Vein endothelial cell (primary cell): ENCODE data around the gene ZNF771. TPM values are rescaled to one million over a fixed set of nuclear protein-coding genes. Genes with fewer than 3 reads are reported as not detected.

Experiments
- small RNA-seq: library from RNA; depleted of rRNA; stranded (forward); fragments of <200 nt; gene quantifications from one replicate; pipeline ENCODE3, GENCODE V24; 2012
- total RNA-seq: library from RNA; depleted of rRNA; stranded (reverse); fragments of >200 nt; gene quantifications from 2 replicates; pipeline ENCODE4 v1.2.3, GENCODE V29; 2012

Gene ZNF771
- total RNA-seq = 9.3 and 14.7 TPM in 2 replicates

DNA sequence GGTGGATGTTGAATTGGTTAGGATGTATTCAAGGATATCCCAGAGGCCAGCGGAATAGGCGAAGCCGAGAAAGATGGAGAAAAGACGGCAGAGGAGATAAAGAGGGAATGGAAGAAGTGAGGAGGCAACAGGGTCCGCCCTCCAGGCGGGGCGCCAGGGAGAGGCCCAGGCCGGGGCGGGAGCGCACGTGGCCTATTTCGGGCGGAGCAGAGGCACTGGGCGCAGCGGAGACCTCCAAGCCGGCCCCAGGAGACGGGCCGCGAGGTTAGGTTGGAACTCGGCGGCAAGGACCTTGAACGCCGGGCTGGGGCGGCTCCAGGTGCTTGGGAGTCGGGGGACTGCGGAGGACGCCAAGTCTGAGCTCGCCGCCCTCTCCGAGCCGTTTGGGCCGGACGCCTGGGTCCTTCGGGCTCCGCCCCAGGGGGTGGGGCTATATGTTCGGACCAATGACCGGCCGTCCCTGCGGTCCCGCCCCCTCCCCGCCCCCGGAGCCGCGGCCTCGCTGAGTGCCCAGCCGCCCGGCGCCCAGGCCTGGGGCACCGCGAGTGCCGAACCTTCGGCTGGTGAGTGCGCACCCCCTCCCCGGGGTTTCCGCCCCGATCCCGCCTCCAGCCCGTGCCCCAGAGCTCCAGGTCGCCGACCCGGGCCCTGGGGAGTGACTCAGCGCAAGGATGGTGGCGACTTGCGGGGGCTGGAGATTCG lies at the start of gene ZNF771:
Gene ZNF771, plus strand, starts transcription at position 505 of the 702 bp plus-strand sequence. CDS start 448 bp downstream, outside the sequence.

DNA sequence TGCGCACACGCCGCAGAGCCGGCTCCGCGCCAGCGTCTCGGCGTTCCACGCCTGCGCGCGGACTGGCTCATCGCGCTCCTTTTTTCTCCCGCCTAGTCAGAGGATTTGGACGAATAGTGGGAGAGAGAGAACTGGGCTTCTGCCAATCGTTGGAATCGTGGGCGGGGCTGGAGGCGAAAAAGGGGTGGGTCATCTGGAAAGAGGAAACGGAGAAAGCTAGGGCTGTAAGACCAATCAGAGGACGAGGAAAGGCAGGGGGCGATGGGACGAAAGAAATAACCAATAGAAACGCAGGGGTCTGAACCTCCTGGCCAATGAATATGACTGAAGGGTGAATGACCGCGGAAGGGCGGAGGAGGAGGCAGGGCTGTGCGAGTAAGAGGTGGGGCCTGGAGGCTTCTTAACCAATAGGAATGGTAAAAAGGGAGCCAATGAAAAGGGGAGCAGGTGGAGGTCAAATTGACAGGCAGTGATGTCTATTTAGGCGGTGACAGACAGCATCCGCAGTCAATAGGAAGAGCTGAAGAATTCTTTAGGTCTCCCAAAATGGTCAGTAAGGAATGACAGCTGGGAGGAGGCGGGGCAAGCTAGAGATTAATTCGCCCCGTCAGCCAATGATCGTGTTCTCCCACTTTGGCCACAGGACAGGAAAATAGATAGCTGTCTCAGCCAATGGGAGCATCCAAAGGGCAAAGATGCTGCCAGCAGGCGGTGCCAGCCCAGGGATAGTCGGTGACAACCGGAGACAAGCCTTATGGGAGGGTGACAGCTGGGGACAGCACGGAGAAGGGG lies 36.8 kb upstream of the ZNF771 start, which contains the start of gene TBC1D10B:
Gene TBC1D10B, minus strand, starts transcription at position 39 of the 792 bp plus-strand sequence. CDS start 311 bp downstream, outside the sequence.

DNA sequence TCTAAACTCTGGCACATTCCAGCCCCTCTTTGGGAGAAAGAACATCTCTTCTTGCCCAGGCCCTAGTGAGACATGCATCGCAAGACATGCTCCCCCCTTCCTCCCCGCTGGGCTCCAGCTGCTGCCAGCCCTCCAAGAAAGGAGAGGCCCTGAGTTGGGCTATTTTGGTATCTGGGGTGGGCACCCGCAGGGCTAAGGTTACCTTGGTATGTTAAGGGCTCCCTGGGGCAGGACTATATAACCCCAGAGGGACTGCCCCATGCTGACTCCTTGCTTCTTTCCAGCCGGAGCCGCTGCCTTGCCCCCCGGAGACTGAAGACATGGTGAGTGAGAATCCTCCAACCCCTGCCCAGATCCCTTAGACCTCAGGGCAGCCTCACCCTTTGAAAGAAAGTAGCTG lies 32.9 kb upstream of the ZNF771 start, which contains the start of gene MYL11:
Gene MYL11, plus strand, starts transcription at position 265 of the 400 bp plus-strand sequence. Its CDS starts 56 bp downstream, at position 321.

DNA sequence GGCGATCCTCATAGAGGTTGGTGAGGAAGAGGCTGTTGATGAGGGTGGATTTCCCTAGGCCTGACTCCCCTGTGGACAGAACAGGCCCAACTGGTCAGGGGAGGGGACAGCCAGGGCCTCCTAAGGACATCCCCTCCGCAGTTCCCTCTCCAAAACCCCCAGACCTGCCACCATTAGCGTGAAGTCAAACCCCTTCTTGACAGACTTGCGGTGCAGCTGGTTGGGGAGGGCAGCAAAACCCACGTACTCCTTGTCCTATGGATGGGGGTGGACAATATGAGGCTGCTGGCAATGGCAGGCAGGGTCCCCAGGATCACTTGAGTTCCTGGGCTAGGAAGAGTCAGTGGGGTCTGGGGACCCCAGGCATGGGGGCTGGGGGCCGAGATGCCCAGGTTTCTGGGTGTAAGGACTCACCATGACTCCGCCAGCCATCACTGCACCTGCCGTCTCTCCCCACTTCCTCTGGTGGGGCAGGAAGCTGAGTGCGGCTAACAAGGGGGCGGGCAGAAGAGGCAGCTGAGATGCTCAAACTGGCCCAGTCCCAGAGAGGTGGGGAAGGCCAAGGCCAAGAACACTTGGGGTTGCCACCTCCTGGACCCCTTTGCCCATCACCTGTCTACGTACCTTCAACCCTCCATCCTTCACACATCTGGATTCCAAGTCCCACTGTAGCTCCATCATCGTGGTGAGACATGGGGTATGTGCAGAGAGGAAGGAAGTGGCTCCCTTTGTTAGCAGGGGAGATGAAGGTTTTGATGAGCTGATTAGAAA lies 25.1 kb upstream of the ZNF771 start, which contains the start of gene SEPTIN1:
Gene SEPTIN1, minus strand, starts transcription at position 451 of the 771 bp plus-strand sequence. Its CDS starts 19 bp downstream, at position 432.

DNA sequence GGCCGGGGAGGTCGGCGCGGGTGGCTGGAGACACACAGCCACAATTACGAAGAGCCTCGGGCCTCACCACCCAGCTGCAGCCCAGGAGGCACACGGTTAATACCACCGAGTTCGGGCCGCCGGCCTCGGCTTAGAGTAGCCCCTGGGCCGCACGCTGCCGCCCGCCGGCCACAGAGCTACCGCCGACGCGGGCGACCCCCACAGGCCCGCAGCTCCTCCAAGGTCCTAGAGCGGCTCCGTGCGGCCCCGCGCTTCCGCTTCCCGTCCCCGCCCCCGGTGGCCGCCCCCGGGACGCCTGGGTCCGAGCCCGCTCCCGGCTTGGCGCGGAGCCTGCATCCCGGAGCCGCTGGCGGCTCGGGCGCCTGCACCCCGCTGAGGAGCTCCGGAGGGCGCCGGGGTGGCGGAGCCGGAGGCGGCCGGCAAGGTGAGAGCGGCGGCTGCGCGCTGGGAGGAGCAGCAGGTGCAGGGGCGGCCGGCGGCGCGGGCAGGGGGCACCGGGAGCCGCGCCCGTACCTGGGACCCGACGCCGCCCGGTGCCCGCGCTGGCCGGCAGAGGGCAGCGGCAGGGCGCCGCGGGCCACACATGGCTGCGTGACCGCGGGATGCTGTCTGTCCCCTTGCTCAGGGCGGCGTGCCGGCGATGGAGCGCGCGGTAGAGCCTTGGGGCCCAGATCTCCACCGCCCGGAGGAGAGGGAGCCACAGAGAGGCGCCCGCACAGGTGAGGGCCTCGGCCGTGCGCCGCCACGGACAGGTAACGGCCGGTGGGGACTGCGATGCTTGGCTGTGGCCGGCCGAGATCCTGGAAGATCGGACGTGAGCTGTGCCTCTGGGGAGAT lies 12.0 kb upstream of the ZNF771 start, which contains the start of gene ZNF48:
Gene ZNF48, plus strand, starts transcription at position 266 of the 837 bp plus-strand sequence. Its CDS starts 375 bp downstream, at position 641.

DNA sequence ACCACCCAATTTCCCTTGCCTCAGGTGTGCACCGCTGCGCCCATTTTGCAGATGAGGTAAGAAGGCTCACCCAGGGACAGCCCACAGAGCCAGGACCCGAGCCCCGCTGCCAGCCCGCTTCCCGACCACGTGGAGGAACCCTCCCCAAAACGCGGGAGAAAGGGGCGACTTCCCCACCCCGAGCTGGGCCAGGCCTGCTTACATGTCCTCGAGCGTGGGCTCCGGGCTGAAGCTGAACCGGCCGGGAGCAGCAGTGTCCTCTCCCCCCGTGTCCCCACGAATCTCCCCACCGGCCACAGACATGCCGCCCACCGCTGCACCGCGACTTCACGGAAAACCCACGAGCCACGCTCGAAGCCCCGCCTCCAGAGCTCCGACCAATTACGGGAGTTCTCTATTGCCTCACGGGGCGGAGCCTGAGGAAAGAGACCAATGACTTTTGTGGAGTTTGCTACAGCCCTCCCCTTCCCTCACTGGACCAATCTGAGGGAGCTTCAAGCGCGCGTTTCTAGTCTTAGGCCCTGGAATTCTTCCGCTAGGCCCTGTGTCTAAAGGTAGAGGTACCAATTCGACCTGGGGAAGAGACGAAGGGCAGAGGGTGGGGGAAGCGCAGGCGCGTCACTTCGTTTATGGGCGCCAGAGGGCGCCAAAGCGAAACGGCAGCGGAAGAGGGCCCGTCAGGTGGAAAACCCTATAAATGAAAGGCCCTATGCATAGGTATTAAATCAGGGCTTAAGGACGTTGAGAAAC lies 22.4 kb downstream of the ZNF771 start, which contains the start of gene DCTPP1:
Gene DCTPP1, minus strand, starts transcription at position 353 of the 750 bp plus-strand sequence. Its CDS starts 50 bp downstream, at position 303.

DNA sequence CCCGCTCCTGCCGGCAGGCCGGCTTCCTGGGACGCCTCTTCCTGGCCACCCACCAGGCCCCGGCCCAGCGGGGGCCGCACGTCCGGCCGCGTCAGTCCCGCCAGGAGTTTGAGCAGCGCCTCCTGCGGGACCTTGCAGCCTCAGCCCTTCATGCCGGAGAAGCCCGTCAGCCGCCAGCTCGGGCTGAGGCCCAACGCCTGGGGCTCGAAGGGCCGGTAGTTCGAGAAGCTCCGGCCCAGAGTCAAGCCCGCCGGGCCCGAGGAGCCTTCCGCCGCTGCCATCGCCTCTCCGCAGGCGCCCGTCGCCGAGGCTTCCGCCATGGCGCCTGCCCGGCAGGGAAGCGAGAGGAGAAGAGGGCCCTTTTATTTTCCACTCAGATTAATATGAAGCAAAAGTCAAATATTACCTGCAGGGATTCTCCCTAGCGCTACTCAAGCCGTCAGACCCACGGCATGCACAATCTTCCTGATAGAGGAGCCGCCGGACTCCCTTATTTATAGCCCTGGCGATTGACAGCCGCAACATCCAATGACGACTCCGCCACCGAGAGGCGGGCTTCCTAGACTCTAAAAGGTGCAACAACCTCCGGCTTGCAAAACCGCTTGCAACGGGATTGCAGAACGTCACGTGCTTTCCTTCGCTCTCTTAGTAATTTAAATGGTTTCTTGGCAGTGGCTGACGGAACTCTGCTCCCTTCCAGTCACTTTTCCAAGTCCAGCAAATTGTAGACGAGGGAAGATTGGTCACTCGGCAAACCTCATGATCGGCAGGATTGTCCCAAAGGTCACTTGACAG lies 38.2 kb downstream of the ZNF771 start, which contains the start of gene SEPHS2:
Gene SEPHS2, minus strand, starts transcription at position 467 of the 795 bp plus-strand sequence. Its CDS starts 147 bp downstream, at position 320.

Small RNAs within 50 kb of the gene (small RNA-seq; reads per million reads assigned to genes)
- gene RF00019 (not detected), gene RF00406 (8.7 reads per million, percentile 95 among the genes with 10 or more reads in this experiment)

Other genes starting within 250 kb of the ZNF771 start
- 5.6 and 6.8 TPM in 2 replicates for gene CORO1A, start 224.0 kb upstream of the ZNF771 start, total RNA-seq
- 96.4 and 190 TPM in 2 replicates for gene BOLA2B, start 213.9 kb upstream of the ZNF771 start, total RNA-seq
- gene SLX1A, start 213.7 kb upstream of the ZNF771 start, total RNA-seq = 31.4 and 50.0 TPM in 2 replicates
- gene SULT1A3, start 208.4 kb upstream of the ZNF771 start, total RNA-seq = 12.4 and 13.7 TPM in 2 replicates
- 0.96 and 3.6 TPM in 2 replicates for gene NPIPB13, start 159.1 kb upstream of the ZNF771 start, total RNA-seq
- 40.5 and 43.7 TPM in 2 replicates for gene CD2BP2, start 52.3 kb upstream of the ZNF771 start, total RNA-seq
- gene TBC1D10B, start 37.1 kb upstream of the ZNF771 start, total RNA-seq = 45.6 and 48.0 TPM in 2 replicates
- gene MYL11, start 32.8 kb upstream of the ZNF771 start, total RNA-seq = not detected in 2 replicates
- gene SEPTIN1, start 25.0 kb upstream of the ZNF771 start, total RNA-seq = not detected in 2 replicates
- gene ZNF48, start 12.2 kb upstream of the ZNF771 start, total RNA-seq = 18.9 and 30.4 TPM in 2 replicates
- gene DCTPP1, start 22.4 kb downstream of the ZNF771 start, total RNA-seq = 39.8 and 51.2 TPM in 2 replicates
- 10.8 and 12.1 TPM in 2 replicates for gene SEPHS2, start 38.3 kb downstream of the ZNF771 start, total RNA-seq
- not detected in 2 replicates for gene ITGAL, start 65.1 kb downstream of the ZNF771 start, total RNA-seq
- gene ZNF768, start 119.0 kb downstream of the ZNF771 start, total RNA-seq = 25.3 and 32.0 TPM in 2 replicates
- gene ZNF747, start 127.3 kb downstream of the ZNF771 start, total RNA-seq = 9.5 and 11.7 TPM in 2 replicates
- 10.5 and 10.6 TPM in 2 replicates for gene ZNF764, start 150.8 kb downstream of the ZNF771 start, total RNA-seq
- gene ZNF688, start 164.1 kb downstream of the ZNF771 start, total RNA-seq = 5.2 and 6.2 TPM in 2 replicates
- gene ZNF785, start 178.1 kb downstream of the ZNF771 start, total RNA-seq = 12.7 and 13.0 TPM in 2 replicates
- 7.2 and 7.9 TPM in 2 replicates for gene ZNF689, start 202.8 kb downstream of the ZNF771 start, total RNA-seq
- 11.4 and 15.7 TPM in 2 replicates for gene PRR14, start 243.4 kb downstream of the ZNF771 start, total RNA-seq